Glutamatergic neuron (in vitro differentiated cells): Measurements from ENCODE around the gene CCNA2. TPM values are rescaled to one million over a fixed set of nuclear protein-coding genes. Genes with fewer than 3 reads are reported as not detected.

Source experiments
- DNase-seq: peaks from one replicate; pipeline ENCODE4 v3.0.0; 2022
- H3K27ac Mint-ChIP-seq: one replicate; pipeline ENCODE4 v1.8.0; 2020; ENCODE audit warnings: mild to moderate bottlenecking, mixed read lengths, inconsistent platforms; ENCODE audit not compliant: unreplicated experiment
- H3K27me3 Mint-ChIP-seq: one replicate; pipeline ENCODE4 v1.8.0; 2020; ENCODE audit warnings: mild to moderate bottlenecking, moderate library complexity, mixed read lengths, inconsistent platforms; ENCODE audit not compliant: unreplicated experiment
- H3K36me3 Mint-ChIP-seq: one replicate; pipeline ENCODE4 v1.8.0; 2020; ENCODE audit warnings: mild to moderate bottlenecking, mixed read lengths, inconsistent platforms; ENCODE audit not compliant: unreplicated experiment
- H3K4me1 Mint-ChIP-seq: one replicate; pipeline ENCODE4 v1.8.0; 2020; ENCODE audit warnings: mild to moderate bottlenecking, low read depth, mixed read lengths, inconsistent platforms; ENCODE audit not compliant: unreplicated experiment
- H3K4me3 Mint-ChIP-seq: one replicate; pipeline ENCODE4 v1.8.0; 2020; ENCODE audit warnings: mild to moderate bottlenecking, mixed read lengths, inconsistent platforms; ENCODE audit not compliant: unreplicated experiment
- H3K9me3 Mint-ChIP-seq: one replicate; pipeline ENCODE4 v1.8.0; 2020; ENCODE audit warnings: mild to moderate bottlenecking, moderate library complexity, mixed read lengths, inconsistent platforms; ENCODE audit not compliant: unreplicated experiment
- total RNA-seq: library from RNA; stranded (reverse); fragmentation: NEBNext Ultra II Directional; extraction: Animal tissue kit (Norgen Biotek cat#: 25700); gene quantifications from one replicate; pipeline ENCODE4 v1.2.1, GENCODE V29; 2021; ENCODE audit not compliant: unreplicated experiment
- TF ChIP-seq, protein P1 (sequence below): fragments of 200-600 bp; sonication (generic); IDR thresholded peaks from one replicate; pipeline ENCODE4 v1.5.0; 2021; ENCODE audit not compliant: partially characterized antibody, unreplicated experiment

Gene CCNA2
- total RNA-seq, 1 donor from 2014 or later, result 8.9 TPM

DNA sequence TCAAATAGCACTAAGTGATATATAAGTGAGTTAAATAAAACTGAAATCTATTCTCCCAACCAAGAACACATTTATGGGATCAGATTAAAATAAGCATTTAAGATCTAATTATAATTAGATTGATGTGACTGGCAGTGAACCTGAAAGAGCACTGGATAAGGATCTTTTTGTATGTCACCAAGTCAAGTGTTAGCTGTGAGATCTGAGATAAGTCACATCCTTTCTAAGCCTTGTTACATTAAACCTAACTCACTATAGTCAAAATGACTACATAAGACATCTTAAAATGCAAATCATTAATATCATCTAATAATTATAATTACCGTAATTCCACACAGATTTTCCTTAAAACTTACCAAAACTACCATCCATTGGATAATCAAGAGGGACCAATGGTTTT, 1.6 kb downstream of the CCNA2 start:
- TF ChIP-seq, protein P1, sequence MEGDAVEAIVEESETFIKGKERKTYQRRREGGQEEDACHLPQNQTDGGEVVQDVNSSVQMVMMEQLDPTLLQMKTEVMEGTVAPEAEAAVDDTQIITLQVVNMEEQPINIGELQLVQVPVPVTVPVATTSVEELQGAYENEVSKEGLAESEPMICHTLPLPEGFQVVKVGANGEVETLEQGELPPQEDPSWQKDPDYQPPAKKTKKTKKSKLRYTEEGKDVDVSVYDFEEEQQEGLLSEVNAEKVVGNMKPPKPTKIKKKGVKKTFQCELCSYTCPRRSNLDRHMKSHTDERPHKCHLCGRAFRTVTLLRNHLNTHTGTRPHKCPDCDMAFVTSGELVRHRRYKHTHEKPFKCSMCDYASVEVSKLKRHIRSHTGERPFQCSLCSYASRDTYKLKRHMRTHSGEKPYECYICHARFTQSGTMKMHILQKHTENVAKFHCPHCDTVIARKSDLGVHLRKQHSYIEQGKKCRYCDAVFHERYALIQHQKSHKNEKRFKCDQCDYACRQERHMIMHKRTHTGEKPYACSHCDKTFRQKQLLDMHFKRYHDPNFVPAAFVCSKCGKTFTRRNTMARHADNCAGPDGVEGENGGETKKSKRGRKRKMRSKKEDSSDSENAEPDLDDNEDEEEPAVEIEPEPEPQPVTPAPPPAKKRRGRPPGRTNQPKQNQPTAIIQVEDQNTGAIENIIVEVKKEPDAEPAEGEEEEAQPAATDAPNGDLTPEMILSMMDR, result no peak
- Mint-ChIP-seq H3K4me3 (peak overlapping the region; percentile 94), H3K4me1 (peaks cover 10% of the 10 kb centered on the region)

DNA sequence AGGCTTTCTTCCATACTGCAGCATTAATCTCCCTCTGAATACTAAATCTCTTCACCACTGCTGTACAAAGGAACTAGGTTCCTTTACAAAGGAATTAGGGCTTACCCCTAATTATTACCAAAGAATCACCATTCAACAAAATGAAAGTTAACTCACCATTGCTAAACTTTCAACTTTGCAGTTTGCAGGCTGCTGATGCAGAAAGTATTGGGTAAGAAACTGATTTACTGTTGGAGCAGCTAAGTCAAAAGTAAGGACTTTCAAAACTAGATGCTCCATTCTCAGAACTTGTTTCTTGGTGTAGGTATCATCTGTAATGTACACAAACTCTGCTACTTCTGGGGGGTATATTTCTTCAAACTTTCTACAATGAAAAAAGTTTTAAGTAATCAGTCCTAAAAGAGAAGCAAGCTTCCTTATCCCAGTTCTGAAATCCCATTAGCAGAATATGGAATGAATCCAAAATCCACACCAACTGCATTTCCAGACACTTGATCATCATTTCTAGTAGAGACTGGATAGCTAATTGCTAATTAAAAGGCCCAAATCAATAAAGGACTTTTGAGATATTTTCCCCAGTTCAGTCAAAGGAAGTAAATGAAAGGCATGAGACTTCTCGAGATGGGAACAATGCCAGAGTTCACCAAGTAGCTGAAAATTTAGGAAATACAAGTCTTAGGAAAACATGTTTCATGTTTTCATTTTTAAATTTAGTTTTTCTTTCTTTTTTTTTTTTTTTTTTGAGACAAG, 4.3 kb downstream of the CCNA2 start:
- no peak for DNase-seq
- peaks cover 10% of the 10 kb centered on the region for H3K4me1 Mint-ChIP-seq
- H3K9me3 Mint-ChIP-seq, result peaks cover 4% of the 10 kb centered on the region
- TF ChIP-seq, protein P1, result no peak
- no peak overlapping the region for H3K27ac Mint-ChIP-seq
- no peaks in the 10 kb centered on the region for H3K36me3 Mint-ChIP-seq
- H3K4me3 Mint-ChIP-seq, result no peak overlapping the region
- H3K27me3 Mint-ChIP-seq, result no peaks in the 10 kb centered on the region

More for the DNA sequence above, 1.6 kb downstream of the CCNA2 start:
- DNase-seq, result no peak
- peaks cover 4% of the 10 kb centered on the region for H3K9me3 Mint-ChIP-seq
- H3K27ac Mint-ChIP-seq, result no peak overlapping the region
- no peaks in the 10 kb centered on the region for H3K27me3 Mint-ChIP-seq
- no peaks in the 10 kb centered on the region for H3K36me3 Mint-ChIP-seq

GRCh38 chr4:121818215-121818614, 5.5 kb downstream of the CCNA2 start:
- TF ChIP-seq, protein P1, result no peak
- no peak for DNase-seq
- no peaks in the 10 kb centered on the region for H3K36me3 Mint-ChIP-seq
- H3K4me3 Mint-ChIP-seq, result no peak overlapping the region
- peaks cover 2% of the 10 kb centered on the region for H3K9me3 Mint-ChIP-seq
- H3K27ac Mint-ChIP-seq, result no peak overlapping the region
- H3K4me1 Mint-ChIP-seq, result peaks cover 10% of the 10 kb centered on the region
- H3K27me3 Mint-ChIP-seq, result peaks cover 2% of the 10 kb centered on the region

DNA sequence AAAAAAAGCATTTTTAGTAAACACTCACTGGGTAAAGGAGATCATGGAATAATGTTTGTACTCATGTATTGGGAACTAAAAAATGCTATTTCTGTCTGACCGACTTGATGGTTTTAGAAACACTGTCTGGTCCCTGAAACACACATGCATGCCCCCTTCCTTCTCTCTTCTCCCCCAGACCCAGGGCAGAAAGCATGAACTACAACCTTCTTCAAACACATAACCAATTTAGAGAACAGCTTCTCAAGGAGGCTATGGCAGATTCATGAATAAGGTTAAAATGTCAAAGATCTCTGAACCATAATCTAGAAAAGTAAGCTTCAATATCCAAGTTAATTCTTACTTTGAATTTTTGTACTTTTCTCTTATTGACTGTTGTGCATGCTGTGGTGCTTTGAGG, 6.0 kb downstream of the CCNA2 start:
- no peak for DNase-seq
- Mint-ChIP-seq H3K9me3 (peaks cover 2% of the 10 kb centered on the region), H3K27me3 (peaks cover 2% of the 10 kb centered on the region), H3K27ac (no peak overlapping the region), H3K36me3 (no peaks in the 10 kb centered on the region), H3K4me3 (no peak overlapping the region), H3K4me1 (peaks cover 10% of the 10 kb centered on the region)
- TF ChIP-seq, protein P1, result no peak

- peaks cover 5% of the 10 kb centered on the region for H3K4me1 Mint-ChIP-seq
- H3K9me3 Mint-ChIP-seq, result peaks cover 2% of the 10 kb centered on the region
Measured at GRCh38 chr4:121817006-121817405, 6.7 kb downstream of the CCNA2 start.

More at GRCh38 chr4:121817006-121817405, 6.7 kb downstream of the CCNA2 start:
- Mint-ChIP-seq H3K27ac (no peak overlapping the region), H3K27me3 (peaks cover 2% of the 10 kb centered on the region), H3K4me3 (no peak overlapping the region), H3K36me3 (no peaks in the 10 kb centered on the region)
- DNase-seq, result no peak
- TF ChIP-seq, protein P1, result no peak
